ENCODE results near the gene MEI4.
"Not testable (repeated sequence)": the region's sequence is repeated elsewhere in the genome, so short reads cannot be mapped to it uniquely, and the experiment has no call there.

The MEI4 gene

GRCh38 chr6:77652739-77653138 is at the start of gene MEI4:
Gene MEI4 (plus strand): TSS chr6:77653039. CDS start chr6:77690672, 37,633 bp downstream.
- DNase-seq: no peak

- no peak for DNase-seq
Measured at GRCh38 chr6:77604476-77604875, 48.4 kb upstream of the MEI4 start.

GRCh38 chr6:77607004-77607403 is 45.8 kb upstream of the MEI4 start:
- no peak for DNase-seq

GRCh38 chr6:77609106-77609505 is 43.7 kb upstream of the MEI4 start:
- no peak for DNase-seq

GRCh38 chr6:77619114-77619513 is 33.7 kb upstream of the MEI4 start:
- DNase-seq: no peak

GRCh38 chr6:77620278-77620882 is 32.5 kb upstream of the MEI4 start:
- DNase-seq: no peak

GRCh38 chr6:77624515-77624914 is 28.3 kb upstream of the MEI4 start:
- no peak for DNase-seq

GRCh38 chr6:77626426-77626825 is 26.4 kb upstream of the MEI4 start:
- DNase-seq: no peak

- DNase-seq: no peak
Measured at GRCh38 chr6:77630014-77630413, 22.8 kb upstream of the MEI4 start.

GRCh38 chr6:77633471-77633870 is 19.4 kb upstream of the MEI4 start:
- DNase-seq: no peak

- DNase-seq: no peak
Measured at GRCh38 chr6:77633993-77634715, 18.7 kb upstream of the MEI4 start.

GRCh38 chr6:77638129-77638830 is 14.6 kb upstream of the MEI4 start:
- DNase-seq: no peak

GRCh38 chr6:77644102-77644705 is 8.6 kb upstream of the MEI4 start:
- no peak for DNase-seq

- no peak for DNase-seq
Measured at GRCh38 chr6:77650098-77650663, 2.7 kb upstream of the MEI4 start.

GRCh38 chr6:77653816-77654215 is 977 bp downstream of the MEI4 start:
- no peak for DNase-seq

GRCh38 chr6:77655035-77655434 is 2.2 kb downstream of the MEI4 start:
- not testable (repeated sequence) for DNase-seq

GRCh38 chr6:77656999-77657764 is 4.3 kb downstream of the MEI4 start:
- no peak for DNase-seq

GRCh38 chr6:77666340-77666739 is 13.5 kb downstream of the MEI4 start:
- DNase-seq: no peak

GRCh38 chr6:77666846-77667245 is 14.0 kb downstream of the MEI4 start:
- DNase-seq: no peak

GRCh38 chr6:77669913-77670312 is 17.1 kb downstream of the MEI4 start:
- no peak for DNase-seq

GRCh38 chr6:77674211-77674610 is 21.4 kb downstream of the MEI4 start:
- DNase-seq: no peak

GRCh38 chr6:77678048-77678447 is 25.2 kb downstream of the MEI4 start:
- no peak for DNase-seq

GRCh38 chr6:77683515-77683914 is 30.7 kb downstream of the MEI4 start:
- DNase-seq: no peak
